ENCODE results near the gene SGPP2.

DNA sequence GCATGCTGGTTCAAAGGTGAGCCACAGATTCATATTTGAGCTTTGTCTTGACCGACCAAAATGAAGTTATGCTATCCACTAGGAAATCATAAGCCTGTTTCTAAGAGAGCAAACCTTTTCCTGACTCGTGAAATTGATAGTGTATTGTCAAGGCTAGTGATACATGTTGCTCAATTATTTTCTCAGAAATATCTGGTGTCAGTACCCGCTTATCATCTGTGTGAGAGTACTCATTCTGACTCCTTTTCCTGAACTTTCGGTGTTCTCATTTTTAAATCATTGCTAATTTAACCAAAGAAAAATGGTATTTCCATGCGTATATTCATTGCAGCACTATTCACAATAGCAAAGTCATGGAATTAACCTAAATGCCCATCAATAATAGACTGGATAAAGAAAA, 56.2 kb downstream of the SGPP2 start:
- TF ChIP-seq POLR2A (IDR thresholded peaks at IDR 0.05) (no peak), EP300 (IDR thresholded peaks at IDR 0.05) (no peak)

Measured in ovary (tissue), 1 donor.